Astrocyte of the spinal cord (primary cell): Measurements from ENCODE around the gene CEP95.
"Not testable (repeated sequence)": the region's sequence is repeated elsewhere in the genome, so short reads cannot be mapped to it uniquely, and the experiment has no call there.

ENCODE experiments used
- DNase-seq: peaks from one replicate; pipeline ENCODE4 v3.0.0; 2011; ENCODE audit warnings: low read depth, low spot score
- H3K4me3 ChIP-seq: 2 replicates; pipeline ENCODE4 v1.5.1; 2011; ENCODE audit warnings: low read depth, mild to moderate bottlenecking, low read length, moderate library complexity
- in situ Hi-C: cut with HindIII; loops from 2 replicates; pipeline ENCODE4 v1.10.0; 2017; ENCODE audit warnings: low sequenced_read_pairs
- TF ChIP-seq, protein P1 (sequence below): IDR thresholded peaks from 2 replicates; pipeline ENCODE4 v1.5.1; 2012; ENCODE audit warnings: low read depth, mild to moderate bottlenecking, low read length, inconsistent platforms

Gene CEP95, protein sequence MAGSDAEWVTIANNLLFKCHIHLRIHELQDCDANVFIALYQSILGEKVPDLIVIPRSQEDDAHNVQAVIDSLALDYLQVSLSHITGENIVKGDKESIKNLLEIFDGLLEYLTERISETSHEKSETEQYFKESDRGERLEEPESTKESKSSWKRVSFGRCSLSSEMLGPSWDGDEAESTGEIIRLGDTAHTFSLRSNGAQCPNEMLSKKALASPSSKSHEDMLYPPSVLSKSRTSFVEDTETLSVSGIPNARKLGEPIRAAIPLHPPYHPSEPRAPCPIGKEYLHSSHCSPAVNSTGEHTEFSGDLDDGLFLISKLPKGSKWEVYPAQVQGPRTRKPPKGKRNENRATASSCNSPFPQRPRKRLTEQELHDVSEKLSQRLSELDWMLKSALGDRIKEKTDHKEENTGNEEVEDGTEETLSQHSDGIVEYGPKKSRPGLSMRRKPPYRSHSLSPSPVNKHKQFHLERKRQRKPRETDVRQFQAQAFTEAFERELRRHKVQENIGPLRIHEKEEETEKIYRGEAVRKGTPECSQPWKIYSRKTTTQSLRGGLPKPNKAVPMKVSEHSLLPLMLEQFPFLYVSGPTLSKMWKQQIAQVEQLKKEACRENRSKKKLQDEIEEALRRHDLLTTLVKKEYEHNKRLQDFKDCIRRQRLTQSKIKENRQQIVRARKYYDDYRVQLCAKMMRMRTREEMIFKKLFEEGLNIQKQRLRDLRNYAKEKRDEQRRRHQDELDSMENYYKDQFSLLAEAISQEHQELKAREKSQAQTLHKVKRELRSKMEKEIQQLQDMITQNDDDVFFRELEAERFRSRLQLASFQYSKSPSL

DNA sequence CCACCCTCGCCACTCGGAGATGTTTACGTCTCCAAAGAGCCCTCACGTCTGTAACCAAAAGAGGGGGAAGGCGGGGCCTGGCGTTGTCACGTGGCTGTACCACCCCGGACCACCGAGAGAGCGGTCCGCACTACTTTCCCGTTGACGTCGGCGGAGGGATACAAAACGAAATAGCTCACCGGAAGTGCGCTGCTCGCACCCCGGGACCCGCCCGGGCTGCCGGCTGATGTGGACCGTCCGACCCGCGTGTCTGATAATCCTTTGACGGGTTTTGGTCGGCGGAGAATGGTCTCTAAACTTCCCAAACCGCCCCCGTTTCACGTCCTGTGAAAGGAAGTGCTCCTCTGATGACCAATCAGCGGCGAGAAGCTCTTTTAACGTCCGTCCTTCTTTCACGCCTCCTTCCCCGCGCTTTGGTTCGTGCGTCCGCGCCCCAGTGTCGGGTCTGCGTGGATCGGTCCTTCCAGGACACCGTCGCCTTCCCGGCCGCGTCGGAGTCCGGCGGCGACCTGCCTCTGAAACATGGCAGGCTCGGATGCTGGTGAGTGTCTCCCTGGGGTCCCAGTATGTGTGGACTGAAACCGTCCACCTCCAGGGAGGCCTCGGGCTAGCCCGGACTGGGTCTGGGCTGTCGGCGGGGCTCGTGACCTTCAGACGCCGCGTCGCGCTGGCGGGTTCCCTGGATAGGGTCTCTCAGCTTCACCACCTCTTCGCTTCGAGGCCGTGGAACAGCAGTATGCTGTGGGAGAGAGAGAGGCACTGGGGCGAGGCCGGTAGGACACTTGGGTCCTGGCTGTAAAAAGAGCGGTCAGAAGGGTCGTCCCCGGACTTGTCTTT is at the start of gene CEP95:
TSS of gene CEP95 (plus strand) at position 402 of the 837 bp plus-strand sequence. CDS start at position 523, 121 bp downstream.
- peak within 1 kb of the TSS; percentile 98 for H3K4me3 ChIP-seq
- TF ChIP-seq, protein P1, sequence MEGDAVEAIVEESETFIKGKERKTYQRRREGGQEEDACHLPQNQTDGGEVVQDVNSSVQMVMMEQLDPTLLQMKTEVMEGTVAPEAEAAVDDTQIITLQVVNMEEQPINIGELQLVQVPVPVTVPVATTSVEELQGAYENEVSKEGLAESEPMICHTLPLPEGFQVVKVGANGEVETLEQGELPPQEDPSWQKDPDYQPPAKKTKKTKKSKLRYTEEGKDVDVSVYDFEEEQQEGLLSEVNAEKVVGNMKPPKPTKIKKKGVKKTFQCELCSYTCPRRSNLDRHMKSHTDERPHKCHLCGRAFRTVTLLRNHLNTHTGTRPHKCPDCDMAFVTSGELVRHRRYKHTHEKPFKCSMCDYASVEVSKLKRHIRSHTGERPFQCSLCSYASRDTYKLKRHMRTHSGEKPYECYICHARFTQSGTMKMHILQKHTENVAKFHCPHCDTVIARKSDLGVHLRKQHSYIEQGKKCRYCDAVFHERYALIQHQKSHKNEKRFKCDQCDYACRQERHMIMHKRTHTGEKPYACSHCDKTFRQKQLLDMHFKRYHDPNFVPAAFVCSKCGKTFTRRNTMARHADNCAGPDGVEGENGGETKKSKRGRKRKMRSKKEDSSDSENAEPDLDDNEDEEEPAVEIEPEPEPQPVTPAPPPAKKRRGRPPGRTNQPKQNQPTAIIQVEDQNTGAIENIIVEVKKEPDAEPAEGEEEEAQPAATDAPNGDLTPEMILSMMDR, result no peak
- in situ Hi-C loops, result no loop called here
- peak; percentile 99 for DNase-seq

DNA sequence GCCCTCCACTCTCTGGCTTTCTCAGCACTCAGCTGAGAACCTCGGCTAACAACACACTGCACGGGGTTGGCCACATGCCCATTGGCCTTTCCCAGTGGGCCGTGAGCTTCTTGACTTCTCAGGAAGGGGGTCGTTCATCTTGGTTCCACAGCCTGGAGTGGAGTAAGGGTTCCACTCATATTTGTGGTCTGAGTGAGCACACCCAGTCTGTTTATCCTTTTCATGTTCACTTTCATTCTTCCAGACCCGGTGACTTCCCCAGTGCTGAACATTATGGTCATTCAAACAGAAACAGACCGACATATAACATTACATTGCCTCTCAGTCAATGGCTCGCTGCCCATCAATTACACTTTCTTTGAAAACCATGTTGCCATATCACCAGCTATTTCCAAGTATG is 49.6 kb upstream of the CEP95 start:
- no peak overlapping the region for H3K4me3 ChIP-seq
- peak; percentile 80 for DNase-seq
- TF ChIP-seq, protein P1, result no peak
- in situ Hi-C loops, result no loop called here

DNA sequence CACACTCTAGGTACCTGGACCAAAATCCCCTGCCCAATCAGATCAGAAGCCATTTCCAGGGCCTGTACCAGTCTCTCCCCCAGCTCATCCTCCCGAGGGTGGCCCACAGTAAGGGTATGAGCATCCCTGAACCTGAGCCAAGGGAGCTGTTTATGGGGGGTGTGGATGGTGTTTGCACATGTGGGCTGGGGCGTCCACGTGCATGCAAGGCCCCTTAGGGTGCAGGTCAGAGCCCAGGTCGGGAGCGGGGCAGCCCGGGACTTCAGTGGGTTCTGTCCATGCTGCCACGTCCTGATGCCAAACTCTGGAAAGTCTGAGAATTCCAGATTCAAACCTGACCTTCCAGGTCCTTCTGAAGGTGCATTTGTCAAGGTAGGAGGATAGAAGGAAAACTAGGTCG is 48.0 kb upstream of the CEP95 start:
- TF ChIP-seq, protein P1, result no peak
- no peak for DNase-seq
- no peak overlapping the region for H3K4me3 ChIP-seq
- in situ Hi-C loops, result no loop called here

DNA sequence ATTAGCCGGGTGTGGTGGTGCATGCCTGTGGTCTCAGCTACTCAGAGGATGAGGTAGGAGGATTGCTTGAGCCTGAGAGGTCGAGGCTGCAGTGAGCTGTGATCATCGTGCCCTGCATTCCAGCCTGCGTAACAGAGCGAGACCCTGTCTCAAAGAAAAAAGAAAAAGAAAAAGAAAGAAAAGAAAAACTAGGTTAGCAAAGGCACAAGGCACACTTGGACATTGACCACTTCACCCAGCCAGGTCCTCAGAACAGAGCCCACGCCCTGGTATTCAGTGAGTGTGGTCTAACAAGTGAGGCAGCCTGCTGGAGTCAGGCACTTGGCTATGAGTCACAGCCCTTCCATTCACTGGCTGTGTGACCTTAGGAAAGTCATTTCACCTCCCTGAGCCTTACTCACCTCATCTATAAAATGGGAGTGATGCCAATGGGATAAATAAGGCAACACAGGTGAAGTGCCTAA is 47.5 kb upstream of the CEP95 start:
- no peak overlapping the region for H3K4me3 ChIP-seq
- in situ Hi-C loops, result no loop called here
- TF ChIP-seq, protein P1, result no peak
- peak; percentile 61 for DNase-seq

DNA sequence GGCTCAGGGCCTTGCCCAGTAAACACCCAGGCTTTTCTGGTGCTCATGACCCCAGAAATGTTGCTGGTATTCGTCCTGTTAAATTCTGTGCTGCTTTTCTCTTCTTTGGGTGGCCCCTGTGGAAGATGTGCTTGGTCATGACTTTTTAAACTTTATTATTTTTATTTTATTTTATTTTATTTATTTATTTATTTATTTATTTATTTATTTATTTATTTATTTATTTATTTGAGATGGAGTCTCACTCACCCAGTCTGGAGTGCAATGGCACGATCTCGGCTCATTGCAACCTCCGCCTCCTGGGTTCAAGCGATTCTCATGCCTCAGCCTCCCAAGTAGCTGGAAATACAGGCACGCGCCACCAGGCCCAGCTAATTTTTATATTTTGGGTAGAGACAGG is 47.0 kb upstream of the CEP95 start:
- in situ Hi-C loops, DNase-seq: not testable (repeated sequence)

DNA sequence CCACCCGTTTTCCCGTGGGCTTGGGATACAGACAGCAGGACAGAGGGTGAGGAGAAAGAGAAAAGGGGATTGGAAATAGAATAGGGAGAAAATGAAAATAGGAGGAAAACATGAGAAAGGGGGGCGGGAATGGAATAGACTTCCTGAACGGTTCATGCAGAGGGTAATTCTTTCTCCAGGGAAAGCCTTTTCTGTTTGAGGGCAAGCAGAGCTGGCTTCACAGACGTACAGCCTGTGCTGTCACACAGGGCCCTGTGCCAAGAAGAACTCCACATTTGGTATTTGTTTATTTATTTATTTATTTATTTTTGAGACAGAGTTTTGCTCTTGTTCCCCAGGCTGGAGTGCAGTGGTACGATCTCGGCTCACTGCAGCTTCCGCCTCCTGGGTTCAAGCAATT is 45.8 kb upstream of the CEP95 start:
- in situ Hi-C loops, result no loop called here
- TF ChIP-seq, protein P1, result no peak
- H3K4me3 ChIP-seq, result no peak overlapping the region
- DNase-seq, result no peak

More for the DNA sequence above, 47.0 kb upstream of the CEP95 start:
- not testable (repeated sequence) for H3K4me3 ChIP-seq
